Panc1 (cell line): Measurements from ENCODE around the gene SLC25A22. TPM values are rescaled to one million over a fixed set of nuclear protein-coding genes. Genes with fewer than 3 reads are reported as not detected.
A peak's percentile ranks its signal among the peaks of the same experiment; 100 is the strongest.

ENCODE experiments used
- ATAC-seq: fragments of 200-7000 bp; cut with Tn5 transposase; 2 replicates; pipeline ENCODE4 v1.9.1; 2020; ENCODE audit warnings: mild to moderate bottlenecking, moderate library complexity
- BruUV-seq: library from RNA; stranded (reverse); fragments of 400-500 nt; replicated peaks from 2 replicates; lab custom pipeline; 2021; lab: Mats Ljungman, UMichigan
- CTCF ChIA-PET: fragments of 300-600 bp; sonication (Branson Sonifier 250); formaldehyde crosslinking; loops from one replicate; lab custom pipeline; 2022; ENCODE audit warnings: antibody characterized with exemption; lab: Charles Lee
- POLR2A ChIA-PET: fragments of 300-600 bp; sonication (Branson Sonifier 250); formaldehyde crosslinking; loops from one replicate; lab custom pipeline; 2022; ENCODE audit warnings: antibody characterized with exemption; lab: Charles Lee
- DNase-seq: peaks from one replicate; pipeline ENCODE4 v3.0.0-alpha.2; 2010; ENCODE audit warnings: low read depth, low spot score
- H3K27ac ChIP-seq: 2 replicates; pipeline ENCODE4 v1.5.1; 2011; ENCODE audit warnings: mild to moderate bottlenecking, low read length, inconsistent platforms
- H3K27me3 ChIP-seq: fragments of 200-500 bp; sonication (Bioruptor generic); 2 replicates; pipeline ENCODE4 v1.6.0; 2014; ENCODE audit warnings: low read length, inconsistent platforms; ENCODE audit not compliant: control insufficient read depth, insufficient read depth
- H3K36me3 ChIP-seq: fragments of 200-500 bp; sonication (Bioruptor generic); 2 replicates; pipeline ENCODE4 v1.5.1; 2014; ENCODE audit warnings: inconsistent platforms, mild to moderate bottlenecking, low read length, moderate library complexity; ENCODE audit not compliant: control insufficient read depth, insufficient read depth
- H3K4me1 ChIP-seq: 2 replicates; pipeline ENCODE4 v1.5.1; 2011; ENCODE audit warnings: inconsistent platforms, mild to moderate bottlenecking, low read length, moderate library complexity; ENCODE audit not compliant: control insufficient read depth, insufficient read depth
- H3K4me3 ChIP-seq, 2 experiments: 2 replicates each; pipeline ENCODE4 v1.5.1; 2011 to 2012; ENCODE audit warnings: low read depth in 2 of 2, low read length in 2 of 2, mild to moderate bottlenecking in 2 of 2, inconsistent platforms in 1 of 2, moderate library complexity in 1 of 2
- H3K9me3 ChIP-seq: fragments of 200-500 bp; sonication (Bioruptor generic); 2 replicates; pipeline ENCODE4 v1.5.1; 2014; ENCODE audit warnings: low read depth, mild to moderate bottlenecking, inconsistent platforms, low read length, moderate library complexity; ENCODE audit not compliant: control insufficient read depth, insufficient read depth
- CTCF ChIP-seq: fragments of 450-650 bp; IDR thresholded peaks from 2 replicates; pipeline ENCODE4 v1.5.1; 2017; ENCODE audit warnings: mild to moderate bottlenecking
- POLR2AphosphoS5 ChIP-seq: IDR thresholded peaks from 2 replicates; pipeline ENCODE4 v1.6.1; 2012; ENCODE audit warnings: mild to moderate bottlenecking, low read depth, low read length, moderate library complexity
- REST ChIP-seq, 2 experiments: IDR thresholded peaks; 2 replicates each; pipeline ENCODE4 v1.6.1; 2011 to 2012; ENCODE audit warnings: low read depth in 2 of 2, control low read depth in 1 of 2, low read length in 1 of 2, mild to moderate bottlenecking in 1 of 2, moderate library complexity in 1 of 2; ENCODE audit not compliant: insufficient read depth in 1 of 2
- SIN3A ChIP-seq: IDR thresholded peaks from 2 replicates; pipeline ENCODE4 v1.6.1; 2012; ENCODE audit warnings: low read depth, mild to moderate bottlenecking, low read length, moderate library complexity, borderline replicate concordance; ENCODE audit not compliant: insufficient read depth
- TCF7L2 ChIP-seq: IDR thresholded peaks from 2 replicates; pipeline ENCODE4 v1.6.1; 2011; ENCODE audit warnings: mild to moderate bottlenecking, low read depth, low read length, inconsistent platforms
- in situ Hi-C: cut with HindIII; loops from 2 replicates; pipeline ENCODE4 v1.10.0; 2016; ENCODE audit warnings: low sequenced_read_pairs, low pct_unique_long_range_greater_than_20kb
- intact Hi-C: fragments of 100-400 bp; cut with micrococcal nuclease; formaldehyde crosslinking; loops from one replicate; pipeline ENCODE4 v1.10.0; 2022; ENCODE audit not compliant: unreplicated experiment
- total RNA-seq: library from RNA; stranded (reverse); gene quantifications from one replicate; pipeline ENCODE4 v1.2.1, GENCODE V29; 2021; ENCODE audit not compliant: unreplicated experiment

The SLC25A22 gene
- total RNA-seq, 1 experiment from 2014 or later, result 119 TPM

- Histone ChIP-seq H3K27me3 (no peaks in the 10 kb centered on the region), H3K27ac (no peak overlapping the region), H3K4me3 (no peak overlapping the region), H3K36me3 (peaks cover 2% of the 10 kb centered on the region; the same call in 1 of the 2 replicates), H3K4me1 (peaks cover 17% of the 10 kb centered on the region), H3K9me3 (no peaks in the 10 kb centered on the region)
- ChIA-PET POLR2A (interaction anchor here (0.5 kb wide), 1 partner anchor 28 kb away, joined by 4 read pairs; no protein-coding TSS in a partner anchor), CTCF (no interaction called here)
- ATAC-seq, result no peak
- intact Hi-C loops, result no loop called here
- DNase-seq, result no peak
- TF ChIP-seq REST (IDR thresholded peaks at IDR 0.05; ENCODE audit: insufficient read depth in 1 of 2, low read depth in 2 of 2, low read length in 1 of 2) (no peak), TCF7L2 (no peak), SIN3A (no peak), POLR2AphosphoS5 (no peak), CTCF (no peak)
- BruUV-seq, result no TSS peak
- in situ Hi-C loops, result no loop called here
Measured at GRCh38 chr11:782264-783174, 15.6 kb downstream of the SLC25A22 start.

GRCh38 chr11:779955-780532 lies 18.0 kb downstream of the SLC25A22 start:
- TF ChIP-seq POLR2AphosphoS5 (no peak), SIN3A (no peak), REST (IDR thresholded peaks at IDR 0.05; ENCODE audit: insufficient read depth in 1 of 2, low read depth in 2 of 2, low read length in 1 of 2) (no peak), TCF7L2 (no peak), CTCF (no peak)
- H3K4me3 ChIP-seq, result no peak overlapping the region
- in situ Hi-C loops (no loop called here), intact Hi-C loops (no loop called here)
- POLR2A ChIA-PET, result no interaction called here
- CTCF ChIA-PET, result no interaction called here
- H3K27me3 ChIP-seq, result no peaks in the 10 kb centered on the region
- BruUV-seq, result no TSS peak
- ATAC-seq (no peak), DNase-seq (no peak)
- H3K27ac ChIP-seq, result 0 out of 2 replicates have a peak overlapping the region, but pooled peaks have one; percentile 8
- peaks cover 24% of the 10 kb centered on the region for H3K4me1 ChIP-seq
- no peaks in the 10 kb centered on the region for H3K9me3 ChIP-seq
- H3K36me3 ChIP-seq, result peaks cover 2% of the 10 kb centered on the region; the same call in 1 of the 2 replicates
